Neutrophil (primary cell): ENCODE measurements around the gene ITPKB.
A peak's percentile ranks its signal among the peaks of the same experiment; 100 is the strongest.

Experiments used
- H3K27ac ChIP-seq: fragments of 200-600 bp; sonication (generic); 2 replicates; pipeline ENCODE4 v1.5.1; 2016; ENCODE audit warnings: mild to moderate bottlenecking, moderate library complexity
- H3K27me3 ChIP-seq: fragments of 200-600 bp; sonication (generic); 2 replicates; pipeline ENCODE4 v1.6.0; 2016; ENCODE audit warnings: mild to moderate bottlenecking
- H3K36me3 ChIP-seq: fragments of 200-600 bp; sonication (generic); 2 replicates; pipeline ENCODE4 v1.5.1; 2017
- H3K4me1 ChIP-seq, 2 experiments: fragments of 200-600 bp in 1 of 2; sonication (generic) in 1 of 2; 1 replicate in 1 of 2; 2 replicates in 1 of 2; pipeline versions ENCODE4 v1.5.1 to v1.6.1; 2013 to 2016; ENCODE audit warnings: low read depth in 1 of 2, low read length in 1 of 2, mild to moderate bottlenecking in 1 of 2, moderate library complexity in 1 of 2; ENCODE audit not compliant: control insufficient read depth in 1 of 2, insufficient read depth in 1 of 2
- H3K4me3 ChIP-seq, 2 experiments: fragments of 200-600 bp in 1 of 2; sonication (generic) in 1 of 2; 1 replicate in 1 of 2; 2 replicates in 1 of 2; pipeline ENCODE4 v1.5.1; 2013 to 2016; ENCODE audit warnings: low read depth in 1 of 2, low read length in 1 of 2, mild to moderate bottlenecking in 1 of 2, moderate library complexity in 1 of 2
- H3K9me3 ChIP-seq: fragments of 200-600 bp; sonication (generic); 2 replicates; pipeline ENCODE4 v1.5.1; 2016
- TF ChIP-seq, protein P1 (sequence below): fragments of 200-600 bp; sonication (generic); IDR thresholded peaks from 2 replicates; pipeline ENCODE4 v1.5.1; 2016; ENCODE audit warnings: antibody characterized with exemption

The ITPKB gene

DNA sequence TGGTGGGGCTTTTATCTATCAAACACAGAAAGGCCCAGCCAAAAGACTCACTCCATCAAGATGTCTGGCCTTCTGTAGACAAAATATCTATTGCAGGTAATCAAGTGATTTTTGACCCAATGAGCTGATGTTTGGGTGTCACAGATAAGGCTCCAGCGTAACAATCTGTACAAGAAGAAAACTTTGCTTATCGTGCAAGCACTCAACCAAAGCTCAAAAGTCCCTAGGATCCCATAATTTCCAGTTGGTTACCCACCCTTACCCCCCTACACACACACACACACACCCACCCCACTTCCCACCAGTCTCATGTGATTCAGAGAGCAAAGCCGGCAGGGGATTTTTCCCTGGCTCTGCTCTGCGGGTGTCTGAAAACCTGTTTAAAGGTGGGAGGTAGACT is 5.8 kb downstream of the ITPKB start:
- Histone ChIP-seq H3K4me1 (peaks cover 44 to 63% of the 10 kb centered on the region in 2 experiments), H3K9me3 (no peaks in the 10 kb centered on the region), H3K4me3 (no peak overlapping the region), H3K27me3 (no peaks in the 10 kb centered on the region), H3K27ac (peak overlapping the region; percentile 32), H3K36me3 (peaks cover 65% of the 10 kb centered on the region)
- TF ChIP-seq, protein P1, sequence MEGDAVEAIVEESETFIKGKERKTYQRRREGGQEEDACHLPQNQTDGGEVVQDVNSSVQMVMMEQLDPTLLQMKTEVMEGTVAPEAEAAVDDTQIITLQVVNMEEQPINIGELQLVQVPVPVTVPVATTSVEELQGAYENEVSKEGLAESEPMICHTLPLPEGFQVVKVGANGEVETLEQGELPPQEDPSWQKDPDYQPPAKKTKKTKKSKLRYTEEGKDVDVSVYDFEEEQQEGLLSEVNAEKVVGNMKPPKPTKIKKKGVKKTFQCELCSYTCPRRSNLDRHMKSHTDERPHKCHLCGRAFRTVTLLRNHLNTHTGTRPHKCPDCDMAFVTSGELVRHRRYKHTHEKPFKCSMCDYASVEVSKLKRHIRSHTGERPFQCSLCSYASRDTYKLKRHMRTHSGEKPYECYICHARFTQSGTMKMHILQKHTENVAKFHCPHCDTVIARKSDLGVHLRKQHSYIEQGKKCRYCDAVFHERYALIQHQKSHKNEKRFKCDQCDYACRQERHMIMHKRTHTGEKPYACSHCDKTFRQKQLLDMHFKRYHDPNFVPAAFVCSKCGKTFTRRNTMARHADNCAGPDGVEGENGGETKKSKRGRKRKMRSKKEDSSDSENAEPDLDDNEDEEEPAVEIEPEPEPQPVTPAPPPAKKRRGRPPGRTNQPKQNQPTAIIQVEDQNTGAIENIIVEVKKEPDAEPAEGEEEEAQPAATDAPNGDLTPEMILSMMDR: no peak

DNA sequence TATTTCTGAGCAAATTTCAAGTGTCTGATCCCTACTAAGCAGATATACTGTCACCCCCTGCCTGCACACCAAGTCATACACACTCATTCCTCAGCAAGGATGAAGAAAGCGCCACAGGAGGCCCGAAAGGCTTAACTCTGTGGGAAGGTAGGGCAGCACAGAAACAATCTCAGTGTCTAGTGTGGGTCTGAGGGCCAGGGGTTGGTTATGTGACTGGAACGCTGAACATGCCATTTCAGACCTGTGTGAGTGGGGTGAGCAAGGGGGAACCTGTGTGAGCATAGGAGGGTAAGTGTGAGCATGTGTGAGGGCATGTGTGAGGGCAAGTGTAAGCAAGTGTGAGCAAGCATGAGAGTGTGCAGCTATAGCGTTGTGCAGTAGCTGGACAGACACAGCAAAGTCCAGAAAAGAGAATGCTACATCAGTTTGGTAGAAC is 6.2 kb downstream of the ITPKB start:
- TF ChIP-seq, protein P1: no peak
- Histone ChIP-seq H3K4me1 (peaks cover 44 to 63% of the 10 kb centered on the region in 2 experiments), H3K9me3 (no peaks in the 10 kb centered on the region), H3K27ac (peak overlapping the region; percentile 32), H3K36me3 (peaks cover 69% of the 10 kb centered on the region), H3K27me3 (no peaks in the 10 kb centered on the region), H3K4me3 (no peak overlapping the region)

DNA sequence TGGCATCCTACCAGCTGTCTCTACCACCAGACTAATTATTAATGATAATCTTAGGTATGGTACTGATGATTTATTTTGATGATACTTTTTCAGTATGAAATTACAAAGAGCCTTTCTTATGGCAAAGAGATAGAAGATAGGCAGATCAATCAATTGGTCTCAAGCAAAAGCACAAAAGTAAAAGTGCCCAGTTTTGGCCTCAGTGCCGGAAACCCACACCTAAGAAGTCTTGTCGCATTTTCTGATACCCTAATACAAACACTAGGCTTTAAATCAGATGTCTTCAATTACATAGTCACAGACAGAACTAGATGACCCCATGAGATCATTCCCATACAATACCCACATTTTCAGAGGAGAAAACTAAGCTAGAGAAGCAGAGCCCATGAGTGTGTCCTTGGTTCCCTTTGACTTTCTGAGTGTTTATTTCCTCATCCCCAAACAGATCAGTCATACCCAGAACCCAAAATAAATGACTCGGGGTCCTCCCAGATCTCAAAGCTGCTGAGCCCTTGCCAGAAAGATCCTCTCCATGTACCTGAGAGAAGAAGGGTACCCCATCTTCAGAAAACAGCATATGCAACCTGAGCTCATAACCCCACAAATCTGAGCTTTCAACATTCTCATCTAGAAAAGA is 7.7 kb downstream of the ITPKB start:
- Histone ChIP-seq H3K27me3 (no peaks in the 10 kb centered on the region), H3K36me3 (peaks cover 78% of the 10 kb centered on the region), H3K4me1 (peaks cover 38 to 54% of the 10 kb centered on the region in 2 experiments), H3K27ac (no peak overlapping the region), H3K9me3 (no peaks in the 10 kb centered on the region), H3K4me3 (no peak overlapping the region)
- TF ChIP-seq, protein P1: no peak

DNA sequence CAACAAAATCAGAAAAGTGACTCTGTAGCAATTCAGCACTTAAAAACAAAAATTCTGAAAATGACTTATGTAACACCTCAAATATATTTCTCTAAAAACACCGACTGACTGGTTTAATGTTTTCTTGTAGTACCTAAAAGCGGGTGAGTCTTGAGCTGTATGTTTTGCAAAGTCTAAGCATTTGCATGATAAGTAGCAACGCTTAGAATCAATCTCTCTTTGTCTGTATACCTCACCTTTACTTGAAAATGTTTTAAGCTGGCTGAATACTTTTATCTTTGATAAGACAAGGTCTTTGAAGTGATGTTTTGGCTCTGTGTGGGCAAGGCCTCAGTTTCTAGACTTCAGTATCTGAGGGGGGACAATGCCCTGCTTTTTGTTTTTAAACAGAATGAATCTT is 8.2 kb downstream of the ITPKB start:
- H3K36me3 ChIP-seq: peaks cover 78% of the 10 kb centered on the region

DNA sequence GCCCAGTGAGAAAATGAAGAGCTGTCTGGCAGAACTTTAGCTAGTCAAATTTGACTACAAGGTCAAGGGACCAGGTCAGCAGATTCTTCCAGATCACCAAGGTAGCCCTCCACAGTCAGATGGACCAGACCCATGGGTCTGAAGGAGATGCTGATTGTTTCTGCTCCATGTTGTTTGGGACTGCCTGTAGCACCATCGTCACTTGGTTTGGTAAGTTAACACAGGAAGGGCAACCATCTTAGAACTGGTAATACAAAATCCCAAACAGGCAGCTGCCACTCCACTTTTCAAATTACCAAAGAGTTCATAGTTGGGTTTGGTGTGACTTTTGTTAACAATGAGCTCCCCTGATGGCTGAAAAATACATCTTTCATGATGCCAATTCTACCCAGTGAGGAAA is 9.0 kb downstream of the ITPKB start:
- no peaks in the 10 kb centered on the region for H3K27me3 ChIP-seq
- peaks cover 78% of the 10 kb centered on the region for H3K36me3 ChIP-seq
- no peaks in the 10 kb centered on the region for H3K9me3 ChIP-seq
- H3K4me1 ChIP-seq: peaks cover 25 to 41% of the 10 kb centered on the region in 2 experiments
- no peak overlapping the region for H3K4me3 ChIP-seq
- TF ChIP-seq, protein P1: no peak
- H3K27ac ChIP-seq: no peak overlapping the region

More for the DNA sequence above, 8.2 kb downstream of the ITPKB start:
- Histone ChIP-seq H3K27ac (no peak overlapping the region), H3K4me1 (peaks cover 33 to 49% of the 10 kb centered on the region in 2 experiments), H3K27me3 (no peaks in the 10 kb centered on the region), H3K4me3 (no peak overlapping the region), H3K9me3 (no peaks in the 10 kb centered on the region)
- TF ChIP-seq, protein P1: no peak
